H9 (cell line): ENCODE results near the gene C8G. TPM values are rescaled to one million over a fixed set of nuclear protein-coding genes. Genes with fewer than 3 reads are reported as not detected.

Experiments
- DNase-seq: peaks from one replicate; pipeline ENCODE4 v3.0.0-alpha.2; 2017
- H2AFZ ChIP-seq: one replicate; pipeline ENCODE4 v1.6.1; 2013; ENCODE audit warnings: mild to moderate bottlenecking, low read length, control low read depth, moderate library complexity
- H2AK5ac ChIP-seq: 2 replicates; pipeline ENCODE4 v1.6.1; 2013; ENCODE audit warnings: low read length, control low read depth, mixed read lengths; ENCODE audit not compliant: insufficient read length
- H2BK120ac ChIP-seq: one replicate; pipeline ENCODE4 v1.6.1; 2013; ENCODE audit warnings: low read depth, mild to moderate bottlenecking, low read length, control low read depth, inconsistent platforms; ENCODE audit not compliant: poor library complexity, severe bottlenecking
- H2BK12ac ChIP-seq: 2 replicates; pipeline ENCODE4 v1.6.1; 2013; ENCODE audit warnings: low read length, control low read depth, mixed read lengths, low read depth; ENCODE audit not compliant: insufficient read length
- H2BK15ac ChIP-seq: 2 replicates; pipeline ENCODE4 v1.6.1; 2013; ENCODE audit warnings: low read depth, low read length, control low read depth
- H2BK20ac ChIP-seq: one replicate; pipeline ENCODE4 v1.6.1; 2013; ENCODE audit warnings: low read depth, mild to moderate bottlenecking, low read length, control low read depth, inconsistent platforms; ENCODE audit not compliant: poor library complexity, severe bottlenecking
- H2BK5ac ChIP-seq: 2 replicates; pipeline ENCODE4 v1.6.1; 2013; ENCODE audit warnings: low read length, control low read depth, mixed read lengths; ENCODE audit not compliant: insufficient read length
- H3K14ac ChIP-seq: 2 replicates; pipeline ENCODE4 v1.6.1; 2013; ENCODE audit warnings: low read length, control low read depth; ENCODE audit not compliant: insufficient read depth
- H3K18ac ChIP-seq: 2 replicates; pipeline ENCODE4 v1.6.1; 2013; ENCODE audit warnings: low read depth, mild to moderate bottlenecking, mixed read lengths, low read length, control low read depth; ENCODE audit not compliant: insufficient read length
- H3K23ac ChIP-seq: 2 replicates; pipeline ENCODE4 v1.6.1; 2013; ENCODE audit warnings: low read length, control low read depth, mixed read lengths, low read depth; ENCODE audit not compliant: insufficient read length
- H3K23me2 ChIP-seq: 2 replicates; pipeline ENCODE4 v1.6.1; 2013; ENCODE audit warnings: low read depth, mild to moderate bottlenecking, mixed read lengths, low read length, control low read depth; ENCODE audit not compliant: insufficient read length, poor library complexity, severe bottlenecking
- H3K27ac ChIP-seq: 2 replicates; pipeline ENCODE4 v1.5.1; 2013; ENCODE audit warnings: low read length, control low read depth, mixed read lengths, low read depth; ENCODE audit not compliant: insufficient read length
- H3K27me3 ChIP-seq: 2 replicates; pipeline ENCODE4 v1.6.1; 2013; ENCODE audit warnings: low read length, control low read depth, inconsistent platforms; ENCODE audit not compliant: insufficient read depth
- H3K4ac ChIP-seq: 2 replicates; pipeline ENCODE4 v1.6.1; 2013; ENCODE audit warnings: low read depth, mild to moderate bottlenecking, control low read depth, inconsistent platforms, low read length, moderate library complexity
- H3K4me1 ChIP-seq: 2 replicates; pipeline ENCODE4 v1.6.1; 2013; ENCODE audit warnings: low read length, control low read depth, inconsistent platforms; ENCODE audit not compliant: insufficient read depth
- H3K4me2 ChIP-seq: 2 replicates; pipeline ENCODE4 v1.6.1; 2013; ENCODE audit warnings: low read length, control low read depth, mixed read lengths; ENCODE audit not compliant: insufficient read length, insufficient read depth
- H3K56ac ChIP-seq: 2 replicates; pipeline ENCODE4 v1.6.1; 2013; ENCODE audit warnings: low read depth, mild to moderate bottlenecking, mixed read lengths, low read length, control low read depth; ENCODE audit not compliant: insufficient read length
- H3K79me1 ChIP-seq: 2 replicates; pipeline ENCODE4 v1.6.1; 2013; ENCODE audit warnings: low read depth, mild to moderate bottlenecking, moderate library complexity, low read length, control low read depth, inconsistent platforms; ENCODE audit not compliant: insufficient read depth, poor library complexity, severe bottlenecking
- H3K79me2 ChIP-seq: 2 replicates; pipeline ENCODE4 v1.6.1; 2013; ENCODE audit warnings: low read length, control low read depth, inconsistent platforms; ENCODE audit not compliant: insufficient read depth
- H3K9ac ChIP-seq: 2 replicates; pipeline ENCODE4 v1.6.1; 2013; ENCODE audit warnings: low read length, control low read depth, mixed read lengths; ENCODE audit not compliant: insufficient read length; ENCODE audit errors: extremely low read depth
- H3K9me3 ChIP-seq: one replicate; pipeline ENCODE4 v1.6.1; 2013; ENCODE audit warnings: low read depth, low read length, inconsistent platforms; ENCODE audit not compliant: control insufficient read depth
- H3T11ph ChIP-seq: one replicate; pipeline ENCODE4 v1.6.1; 2013; ENCODE audit warnings: mild to moderate bottlenecking, low read length, control low read depth, inconsistent platforms
- H4K20me1 ChIP-seq: one replicate; pipeline ENCODE4 v1.6.1; 2013; ENCODE audit not compliant: control insufficient read depth, insufficient read length, insufficient read depth
- H4K5ac ChIP-seq: 2 replicates; pipeline ENCODE4 v1.6.1; 2013; ENCODE audit warnings: low read depth, mild to moderate bottlenecking, mixed read lengths, low read length, control low read depth; ENCODE audit not compliant: insufficient read length
- H4K8ac ChIP-seq: replicated peaks from 2 replicates; pipeline ENCODE4 v1.6.1; 2013; ENCODE audit warnings: low read length, control low read depth, mixed read lengths, low read depth; ENCODE audit not compliant: insufficient read length
- H4K91ac ChIP-seq: 2 replicates; pipeline ENCODE4 v1.6.1; 2013; ENCODE audit warnings: low read depth, mild to moderate bottlenecking, moderate library complexity, mixed read lengths, low read length, control low read depth; ENCODE audit not compliant: insufficient read length
- H3K27ac Mint-ChIP-seq, 3 experiments: 2 replicates in 2 of 3; 3 replicates in 1 of 3; pipeline ENCODE4 v1.8.0; 2020 to 2021; ENCODE audit warnings: mixed read lengths in 3 of 3, mild to moderate bottlenecking in 1 of 3, moderate library complexity in 1 of 3
- H3K27me3 Mint-ChIP-seq: 2 replicates; pipeline ENCODE4 v1.8.0; 2021; ENCODE audit warnings: low read depth, mild to moderate bottlenecking, moderate library complexity, mixed read lengths
- H3K36me3 Mint-ChIP-seq, 3 experiments: 2 replicates in 2 of 3; 3 replicates in 1 of 3; pipeline ENCODE4 v1.8.0; 2020 to 2021; ENCODE audit warnings: low read depth in 3 of 3, mixed read lengths in 3 of 3; ENCODE audit not compliant: insufficient read depth in 1 of 3
- H3K4me1 Mint-ChIP-seq, 2 experiments: 2 replicates each; pipeline ENCODE4 v1.8.0; 2020; ENCODE audit warnings: mixed read lengths in 2 of 2
- H3K4me3 Mint-ChIP-seq, 2 experiments: 2 replicates in 1 of 2; 3 replicates in 1 of 2; pipeline ENCODE4 v1.8.0; 2020 to 2021; ENCODE audit warnings: mild to moderate bottlenecking in 2 of 2, mixed read lengths in 2 of 2, moderate library complexity in 1 of 2
- H3K9me3 Mint-ChIP-seq, 2 experiments: 2 replicates in 1 of 2; 3 replicates in 1 of 2; pipeline ENCODE4 v1.8.0; 2020; ENCODE audit warnings: mild to moderate bottlenecking in 2 of 2, mixed read lengths in 2 of 2, moderate library complexity in 1 of 2
- WGBS: extraction: QIAGEN DNeasy Blood & Tissue Kit; methylation state at CpG from one replicate; pipeline ENCODE4 v1.1.7; 2013; ENCODE audit warnings: missing lambda C conversion rate, low lambda C conversion rate, mixed read lengths; ENCODE audit not compliant: insufficient read length; ENCODE audit errors: extremely low coverage; 5-methylcytosine and 5-hydroxymethylcytosine counted together
- total RNA-seq: library from RNA; stranded (reverse); gene quantifications from 2 replicates; pipeline ENCODE4 v1.2.1, GENCODE V29; 2021
- TF ChIP-seq, protein P1 (sequence below): fragments of 200-600 bp; sonication (generic); conservative IDR thresholded peaks from 3 replicates; pipeline ENCODE4 v1.8.0; 2021; ENCODE audit warnings: antibody characterized with exemption, mild to moderate bottlenecking

The C8G gene
- total RNA-seq, 1 experiment from 2014 or later = 0.96 TPM

DNA sequence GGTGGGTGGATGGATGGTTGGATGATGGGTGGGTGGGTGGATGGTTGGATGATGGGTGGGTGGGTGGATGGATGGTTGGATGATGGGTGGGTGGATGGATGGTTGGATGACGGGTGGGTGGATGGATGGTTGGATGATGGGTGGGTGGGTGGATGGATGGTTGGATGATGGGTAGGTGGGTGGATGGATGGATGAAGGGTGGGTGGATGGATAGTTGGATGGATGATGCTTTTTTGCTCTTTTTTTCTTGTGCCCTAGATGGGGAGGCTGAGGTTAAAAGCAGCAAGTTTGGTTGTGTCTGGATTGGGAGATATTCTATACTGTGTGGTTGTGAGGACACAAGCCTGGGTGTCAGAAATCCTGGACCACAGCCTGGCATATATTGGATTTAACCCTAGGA is 12.4 kb downstream of the C8G start:
- H2BK15ac ChIP-seq = no peak overlapping the region
- H4K20me1 ChIP-seq = peaks cover 2% of the 10 kb centered on the region
- no peaks in the 10 kb centered on the region for H3K4me1 ChIP-seq
- no peaks in the 10 kb centered on the region; a peak in 1 of 7 replicates for H3K36me3 Mint-ChIP-seq
- no peak overlapping the region for H3K27ac Mint-ChIP-seq
- H3K4me2 ChIP-seq = no peak overlapping the region
- H2AK5ac ChIP-seq = no peak overlapping the region
- no CpG with 5 or more reads among the region's 1 CpG for WGBS
- H3K56ac ChIP-seq = no peak overlapping the region
- H2BK120ac ChIP-seq = no peak overlapping the region
- H4K91ac ChIP-seq = no peak overlapping the region
- no peak overlapping the region for H3K23ac ChIP-seq
- H3K79me1 ChIP-seq = no peaks in the 10 kb centered on the region
- H3K9ac ChIP-seq = no peak overlapping the region
- H4K8ac ChIP-seq = no peak overlapping the region
- no peak overlapping the region for H3K18ac ChIP-seq
- TF ChIP-seq, protein P1, sequence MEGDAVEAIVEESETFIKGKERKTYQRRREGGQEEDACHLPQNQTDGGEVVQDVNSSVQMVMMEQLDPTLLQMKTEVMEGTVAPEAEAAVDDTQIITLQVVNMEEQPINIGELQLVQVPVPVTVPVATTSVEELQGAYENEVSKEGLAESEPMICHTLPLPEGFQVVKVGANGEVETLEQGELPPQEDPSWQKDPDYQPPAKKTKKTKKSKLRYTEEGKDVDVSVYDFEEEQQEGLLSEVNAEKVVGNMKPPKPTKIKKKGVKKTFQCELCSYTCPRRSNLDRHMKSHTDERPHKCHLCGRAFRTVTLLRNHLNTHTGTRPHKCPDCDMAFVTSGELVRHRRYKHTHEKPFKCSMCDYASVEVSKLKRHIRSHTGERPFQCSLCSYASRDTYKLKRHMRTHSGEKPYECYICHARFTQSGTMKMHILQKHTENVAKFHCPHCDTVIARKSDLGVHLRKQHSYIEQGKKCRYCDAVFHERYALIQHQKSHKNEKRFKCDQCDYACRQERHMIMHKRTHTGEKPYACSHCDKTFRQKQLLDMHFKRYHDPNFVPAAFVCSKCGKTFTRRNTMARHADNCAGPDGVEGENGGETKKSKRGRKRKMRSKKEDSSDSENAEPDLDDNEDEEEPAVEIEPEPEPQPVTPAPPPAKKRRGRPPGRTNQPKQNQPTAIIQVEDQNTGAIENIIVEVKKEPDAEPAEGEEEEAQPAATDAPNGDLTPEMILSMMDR = no peak
- no peak overlapping the region; a peak in 1 of 5 replicates for H3K4me3 Mint-ChIP-seq
- no peaks in the 10 kb centered on the region for H3K9me3 ChIP-seq
- H2AFZ ChIP-seq = no peak overlapping the region
- no peaks in the 10 kb centered on the region for H3K23me2 ChIP-seq
- no peaks in the 10 kb centered on the region for H3K79me2 ChIP-seq
- no peak overlapping the region for H3K4ac ChIP-seq
- H2BK5ac ChIP-seq = no peak overlapping the region
- H3T11ph ChIP-seq = no peak overlapping the region
- H4K5ac ChIP-seq = no peak overlapping the region
- H2BK12ac ChIP-seq = no peak overlapping the region
- H3K27me3 ChIP-seq = no peaks in the 10 kb centered on the region
- H3K4me1 Mint-ChIP-seq = 0 out of 4 replicates have a peak, but pooled peaks cover 0 to 2% of the 10 kb centered on the region in 2 experiments
- H3K27me3 Mint-ChIP-seq = peaks cover 8% of the 10 kb centered on the region
- no peak for DNase-seq
- no peak overlapping the region for H2BK20ac ChIP-seq
- no peak overlapping the region for H3K27ac ChIP-seq
- no peak overlapping the region for H3K14ac ChIP-seq
- peaks cover 6% of the 10 kb centered on the region in 2 experiments; a peak in 4 of 5 replicates for H3K9me3 Mint-ChIP-seq
